Measurements from ENCODE around the gene SALL1. TPM values are rescaled to one million over a fixed set of nuclear protein-coding genes. Genes with fewer than 3 reads are reported as not detected.

Gene SALL1
- total and polyA plus RNA-seq, 7 donors: not detected

- Histone ChIP-seq H3K36me3 (ENCODE audit: insufficient read depth in 1 of 2, low read depth in 1 of 2) (no peaks in the 10 kb centered on the region), H3K4me1 (no peaks in the 10 kb centered on the region), H3K27ac (no peak overlapping the region), H3K27me3 (ENCODE audit: insufficient read depth in 3 of 3, low read length in 2 of 3) (peaks cover 0 to 3% (median 1%) of the 10 kb centered on the region in 3 donors), H3K4me3 (no peak overlapping the region), H3K9me3 (no peaks in the 10 kb centered on the region)
- DNase-seq (no peak), ATAC-seq (no peak)
- no peak for TF ChIP-seq CTCF (IDR thresholded peaks at IDR 0.05)
- WGBS, 3 donors: 56 to 68% (median 56%) methylated on average over 2 of the region's 2 CpGs
- intact Hi-C loops (cut with DNase I): no loop called here
Observed at GRCh38 chr16:51106535-51106934, 44.5 kb downstream of the SALL1 start.

GRCh38 chr16:51103590-51103989 lies 47.5 kb downstream of the SALL1 start:
- no peak for TF ChIP-seq CTCF (IDR thresholded peaks at IDR 0.05)
- no peak overlapping the region for H3K27ac ChIP-seq
- intact Hi-C loops (cut with DNase I): no loop called here
- no peak overlapping the region for H3K4me3 ChIP-seq
- H3K9me3 ChIP-seq: no peaks in the 10 kb centered on the region
- ATAC-seq: no peak
- DNase-seq: no peak
- WGBS, 3 donors: 69 to 73% (median 72%) methylated on average over 4 of the region's 4 CpGs
- H3K4me1 ChIP-seq: no peaks in the 10 kb centered on the region
- H3K27me3 ChIP-seq (ENCODE audit: insufficient read depth in 3 of 3, low read length in 2 of 3): no peaks in the 10 kb centered on the region
- H3K36me3 ChIP-seq (ENCODE audit: insufficient read depth in 1 of 2, low read depth in 1 of 2): no peaks in the 10 kb centered on the region

- Histone ChIP-seq H3K36me3 (ENCODE audit: insufficient read depth in 1 of 2, low read depth in 1 of 2) (no peaks in the 10 kb centered on the region), H3K4me1 (no peaks in the 10 kb centered on the region), H3K9me3 (no peaks in the 10 kb centered on the region), H3K27me3 (ENCODE audit: insufficient read depth in 3 of 3, low read length in 2 of 3) (no peaks in the 10 kb centered on the region), H3K4me3 (no peak overlapping the region), H3K27ac (no peak overlapping the region)
- DNase-seq (no peak), ATAC-seq (no peak)
- WGBS, 3 donors: 53 to 67% (median 56%) methylated on average over 2 of the region's 2 CpGs
- TF ChIP-seq CTCF (IDR thresholded peaks at IDR 0.05): no peak
- intact Hi-C loops (cut with DNase I): no loop called here
Observed at GRCh38 chr16:51097729-51098128, 53.3 kb downstream of the SALL1 start.

- TF ChIP-seq CTCF (IDR thresholded peaks at IDR 0.05): no peak
- 49 to 53% (median 49%) methylated on average over 16 of the region's 16 CpGs for WGBS, 3 donors
- Histone ChIP-seq H3K36me3 (ENCODE audit: insufficient read depth in 1 of 2, low read depth in 1 of 2) (no peaks in the 10 kb centered on the region), H3K4me1 (no peaks in the 10 kb centered on the region), H3K27me3 (ENCODE audit: insufficient read depth in 3 of 3, low read length in 2 of 3) (no peaks in the 10 kb centered on the region), H3K9me3 (no peaks in the 10 kb centered on the region), H3K4me3 (no peak overlapping the region), H3K27ac (no peak overlapping the region)
- ATAC-seq (no peak), DNase-seq (no peak)
- intact Hi-C loops (cut with DNase I): no loop called here
Observed at GRCh38 chr16:51095890-51096626, 55.0 kb downstream of the SALL1 start.
